HG03025 (cell line): Measurements from ENCODE around the gene SHISA9.

Source experiments
- ATAC-seq: cut with Tn5 transposase; IDR thresholded peaks from one replicate; pipeline ENCODE4 v1.9.1; 2021; ENCODE audit warnings: mild to moderate bottlenecking, moderate library complexity; ENCODE audit not compliant: unreplicated experiment, low FRiP score

The SHISA9 gene

DNA sequence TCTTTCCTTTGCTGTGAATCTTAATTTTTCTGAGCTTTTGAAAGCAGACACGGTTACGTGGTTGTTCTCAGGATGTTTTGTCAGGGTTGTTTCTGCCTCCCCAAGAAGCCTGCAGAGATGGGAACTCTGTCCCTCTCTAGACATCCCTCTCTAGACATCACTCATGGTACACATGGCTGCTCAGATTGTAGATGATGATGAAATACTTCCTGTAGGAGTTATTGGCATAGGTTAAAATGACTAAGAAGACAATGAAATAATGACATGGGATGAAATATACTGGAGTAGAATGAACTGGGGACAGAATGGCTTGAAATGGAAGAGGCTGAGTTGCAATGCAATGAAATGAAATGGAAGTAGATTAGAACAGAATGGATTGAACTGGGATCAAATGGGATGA, 253.4 kb downstream of the SHISA9 start:
- ATAC-seq, result no peak

DNA sequence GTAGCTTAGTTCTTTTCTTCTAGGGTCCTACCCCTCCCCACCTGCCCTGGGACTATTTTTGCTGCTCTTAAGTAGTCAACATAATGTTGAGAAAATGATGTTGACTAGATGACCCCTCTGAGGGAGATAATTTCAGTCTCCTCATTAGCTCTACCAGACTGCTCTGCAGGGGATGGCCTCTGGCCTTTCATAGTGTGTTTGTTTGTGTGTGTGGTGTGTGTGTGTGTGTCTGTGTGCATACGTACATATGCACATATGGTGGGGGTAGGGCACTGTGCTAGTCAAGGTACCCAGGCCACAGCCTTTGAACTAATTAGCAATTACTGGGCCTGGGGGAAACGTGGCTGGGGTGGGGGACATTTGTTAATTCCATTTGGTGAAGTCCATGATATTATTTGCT, 254.0 kb downstream of the SHISA9 start:
- no peak for ATAC-seq

DNA sequence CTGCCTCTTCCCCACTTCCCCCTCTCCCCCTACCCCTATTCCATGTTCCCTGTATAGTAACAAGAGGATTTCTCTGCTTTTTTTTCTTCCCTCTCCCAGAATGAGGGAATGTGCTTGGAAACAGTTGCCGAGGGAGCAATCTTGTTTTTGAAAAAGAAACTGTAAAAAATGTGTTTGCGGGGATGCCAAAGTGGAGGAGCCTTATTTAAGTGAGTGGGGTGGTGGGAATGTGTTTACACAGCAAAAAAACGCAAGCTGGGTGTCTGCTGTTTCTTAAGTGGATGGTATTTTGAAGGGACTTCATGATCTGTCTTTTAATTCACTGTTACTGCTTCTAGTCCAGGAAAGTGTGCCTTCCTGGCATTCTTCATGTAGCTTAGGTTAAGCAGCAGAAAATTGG, 254.4 kb downstream of the SHISA9 start:
- ATAC-seq, result no peak

DNA sequence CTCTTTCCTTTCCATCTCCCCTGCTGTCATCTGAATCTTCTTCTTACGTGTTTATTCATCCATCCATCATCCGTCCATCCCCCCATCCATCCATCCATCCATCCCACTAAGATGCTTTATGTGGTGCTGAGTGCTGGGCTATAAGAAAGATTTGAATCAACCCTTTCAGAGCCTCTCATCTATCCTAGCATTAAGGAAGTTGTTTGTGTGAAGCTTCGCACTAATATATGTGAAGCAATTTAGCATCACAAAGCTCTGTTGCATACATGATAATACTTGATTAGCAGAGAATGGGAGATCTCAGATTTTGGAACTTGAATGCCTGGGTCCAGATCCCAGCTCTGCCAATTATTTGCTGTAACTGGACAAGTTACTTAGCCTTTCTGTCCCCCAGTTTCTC, 255.7 kb downstream of the SHISA9 start:
- no peak for ATAC-seq

DNA sequence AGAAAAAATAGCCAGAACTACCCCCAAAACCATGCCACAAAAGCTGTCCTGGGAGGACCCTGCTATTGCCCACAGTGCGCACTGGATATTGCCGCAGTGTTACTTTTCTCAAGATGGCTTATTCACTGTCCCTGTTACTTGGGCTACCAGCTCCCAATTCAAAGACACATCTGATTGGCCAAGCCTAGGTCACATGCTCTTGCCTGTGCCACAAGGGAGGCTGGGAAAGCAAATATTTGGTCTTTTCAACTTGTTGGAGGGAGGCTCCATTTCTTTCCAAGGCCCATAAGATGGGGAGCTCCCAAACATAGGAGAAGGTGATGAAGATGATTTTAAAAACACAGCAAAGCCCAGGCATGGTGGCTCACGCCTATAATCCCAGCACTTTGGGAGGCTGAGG, 257.0 kb downstream of the SHISA9 start:
- ATAC-seq, result no peak

DNA sequence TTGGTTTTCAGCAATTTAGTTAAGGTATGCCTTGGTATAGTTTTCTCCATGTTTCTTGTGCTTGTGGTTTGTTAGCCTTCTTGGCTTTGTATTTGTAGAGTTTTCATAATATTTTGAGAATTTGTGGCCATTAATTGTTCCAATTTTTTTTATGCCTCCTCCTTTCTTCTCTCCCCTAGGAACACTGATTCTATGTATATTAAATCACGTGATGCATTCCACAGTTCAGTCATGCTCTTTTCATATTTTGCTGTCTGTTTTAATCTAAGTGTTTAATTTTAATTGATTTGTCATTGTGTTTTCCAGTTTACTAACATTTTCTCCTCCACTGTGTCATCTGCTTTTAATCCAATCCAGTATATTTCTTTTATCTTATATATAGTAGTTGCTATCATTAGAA, 263.6 kb downstream of the SHISA9 start:
- ATAC-seq, result no peak

DNA sequence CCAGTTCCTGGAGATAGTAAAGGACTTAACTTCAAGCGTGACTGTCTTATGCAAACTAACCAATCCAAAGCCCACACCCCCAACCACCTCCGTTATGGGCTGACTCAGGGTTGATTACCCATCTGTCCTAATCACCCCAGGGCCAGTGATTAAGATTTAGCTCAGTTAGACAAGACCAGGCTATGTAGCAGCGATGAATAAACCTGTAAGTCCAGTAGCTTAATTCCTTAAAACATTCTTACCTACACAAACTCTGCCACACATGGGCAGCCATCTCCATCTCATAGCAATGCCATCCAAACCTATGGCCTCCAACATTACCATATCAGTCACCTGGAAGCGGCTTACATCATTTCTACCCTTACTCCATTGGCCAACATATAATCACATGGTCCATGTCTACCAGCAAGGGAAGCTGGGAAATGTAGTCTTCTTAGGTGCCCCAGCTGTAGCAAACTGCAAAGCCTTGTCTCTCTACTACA, 266.7 kb downstream of the SHISA9 start:
- ATAC-seq, result no peak

DNA sequence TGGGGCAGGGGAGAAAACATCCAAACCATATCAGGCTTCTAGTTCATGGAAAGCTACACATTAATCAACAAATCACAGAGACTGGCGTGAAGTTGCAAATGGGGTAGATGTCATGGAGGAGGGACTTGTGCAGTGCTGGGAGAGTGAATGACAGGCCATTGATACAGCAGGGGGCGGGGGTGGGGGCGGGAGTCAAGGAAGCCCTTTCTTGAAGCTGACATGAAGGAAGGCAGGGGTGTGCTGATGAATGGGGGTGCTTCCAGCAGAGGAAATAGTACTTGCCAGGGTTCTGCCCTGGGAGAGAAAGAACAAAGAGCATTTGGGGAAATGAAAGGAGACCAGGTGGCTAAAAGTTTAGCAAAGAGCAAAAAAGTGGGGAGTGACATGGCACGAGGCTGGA, 269.9 kb downstream of the SHISA9 start:
- ATAC-seq, result no peak

DNA sequence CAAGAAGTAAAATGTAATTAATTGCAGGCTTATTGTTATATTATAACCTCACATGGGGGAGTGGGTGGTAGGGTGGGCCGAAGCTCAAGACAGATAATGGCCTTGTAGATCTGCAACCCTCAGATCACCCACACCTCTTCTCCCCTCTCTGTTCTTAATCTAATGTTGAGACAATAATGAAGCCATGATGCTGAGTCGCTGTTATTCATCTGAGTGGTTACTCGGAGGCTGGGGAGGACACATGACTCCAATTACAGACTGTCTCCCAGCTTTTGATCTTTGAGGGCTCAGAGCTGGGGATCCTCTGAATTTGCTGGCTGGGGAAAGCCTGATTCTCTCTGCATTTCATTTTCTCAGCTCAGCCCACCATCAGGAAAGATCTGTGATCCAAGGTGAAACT, 275.3 kb downstream of the SHISA9 start:
- ATAC-seq, result no peak

DNA sequence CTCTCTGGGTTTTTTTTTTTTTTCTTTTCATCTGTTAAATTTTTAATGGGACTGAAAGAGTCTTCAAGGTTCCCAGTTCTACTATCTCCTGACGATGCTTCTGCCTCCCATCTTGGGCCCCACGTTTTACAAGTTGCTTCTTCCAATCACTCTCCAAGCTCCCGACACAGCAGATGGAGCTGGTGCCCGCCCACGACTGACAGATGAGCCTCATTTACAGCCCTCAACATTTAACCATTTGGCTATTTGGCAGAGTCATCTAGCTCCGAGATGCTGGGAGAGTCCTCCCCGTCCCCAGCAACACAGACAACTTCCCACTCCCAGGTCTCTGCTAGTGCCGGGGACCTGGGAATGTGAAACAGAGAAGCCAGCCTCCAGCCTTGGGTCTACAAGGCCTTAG, 276.9 kb downstream of the SHISA9 start:
- ATAC-seq, result no peak

DNA sequence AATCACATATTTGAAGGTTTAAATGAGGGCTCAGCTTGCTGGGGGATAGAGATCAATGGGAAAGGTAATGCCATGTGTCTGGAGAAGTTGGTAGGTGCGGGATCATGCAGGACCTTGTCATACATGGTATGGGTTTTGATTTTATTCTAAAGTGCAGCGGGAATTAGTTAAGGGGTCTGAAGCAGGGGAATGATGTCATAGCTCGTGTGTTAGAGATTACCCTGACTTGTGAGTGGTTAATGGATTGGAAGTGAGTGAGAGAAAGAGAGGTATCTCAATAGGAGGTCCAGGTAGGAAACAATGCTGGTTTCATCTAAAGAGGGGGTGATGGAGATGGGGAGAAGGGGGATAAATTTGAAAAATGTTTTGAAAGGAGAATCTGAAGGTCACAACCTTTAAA, 280.0 kb downstream of the SHISA9 start:
- no peak for ATAC-seq

DNA sequence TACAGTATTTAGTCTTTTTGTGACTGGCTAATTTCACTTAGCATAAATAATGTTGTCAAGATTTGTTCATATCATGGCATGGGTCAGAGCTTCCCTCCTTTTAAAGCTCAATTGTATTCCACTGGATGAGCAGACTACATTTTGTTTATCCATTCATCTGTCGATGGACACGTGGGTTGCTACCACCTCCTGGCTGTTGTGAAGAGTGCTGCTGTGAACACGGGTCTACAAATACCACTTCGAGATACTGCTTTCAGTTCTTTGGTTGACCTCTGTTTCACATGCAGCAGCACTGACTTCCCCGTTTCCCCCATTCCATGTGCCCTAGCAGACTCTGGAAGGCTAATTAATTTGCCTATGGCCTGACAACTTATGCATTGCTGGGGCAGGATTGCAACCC, 285.4 kb downstream of the SHISA9 start:
- no peak for ATAC-seq

DNA sequence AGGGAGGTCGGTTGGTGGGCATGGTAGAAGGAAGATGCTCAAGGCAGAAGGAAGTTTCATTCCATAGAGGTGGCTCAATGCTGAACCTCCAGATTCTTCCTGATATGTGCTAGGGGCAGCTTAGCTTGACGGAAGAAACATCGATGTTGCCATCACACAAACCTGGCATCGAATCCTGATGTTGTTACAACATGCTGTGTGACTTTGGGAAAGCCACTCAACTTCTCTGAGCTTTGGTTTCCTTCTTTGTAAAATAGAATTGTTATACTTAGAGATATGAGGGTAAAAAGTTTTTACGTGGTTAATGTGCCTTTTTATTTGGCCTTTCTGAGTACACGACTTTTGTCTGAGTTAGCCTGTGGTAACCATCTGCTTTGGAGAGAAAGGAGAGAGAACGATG, 287.9 kb downstream of the SHISA9 start:
- no peak for ATAC-seq

DNA sequence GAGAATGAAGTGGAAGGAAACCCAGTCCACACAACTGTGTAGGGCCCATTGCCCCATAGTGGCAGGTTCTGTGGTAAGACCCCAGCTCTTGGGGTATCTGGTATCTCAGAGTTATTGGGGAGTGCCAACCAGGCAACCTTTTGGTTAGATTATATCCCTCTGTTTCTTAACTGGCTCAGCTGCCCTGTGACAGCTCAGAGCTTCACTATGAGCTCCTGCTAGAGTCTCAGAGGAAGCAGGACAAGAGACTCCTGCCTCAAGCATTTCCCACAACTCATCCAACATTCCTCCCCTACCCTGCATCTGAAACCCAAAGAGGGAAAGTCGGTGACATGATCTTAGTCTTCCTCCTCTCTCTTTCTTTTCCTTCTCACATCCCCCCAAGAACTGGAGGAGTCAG, 292.3 kb downstream of the SHISA9 start:
- no peak for ATAC-seq

DNA sequence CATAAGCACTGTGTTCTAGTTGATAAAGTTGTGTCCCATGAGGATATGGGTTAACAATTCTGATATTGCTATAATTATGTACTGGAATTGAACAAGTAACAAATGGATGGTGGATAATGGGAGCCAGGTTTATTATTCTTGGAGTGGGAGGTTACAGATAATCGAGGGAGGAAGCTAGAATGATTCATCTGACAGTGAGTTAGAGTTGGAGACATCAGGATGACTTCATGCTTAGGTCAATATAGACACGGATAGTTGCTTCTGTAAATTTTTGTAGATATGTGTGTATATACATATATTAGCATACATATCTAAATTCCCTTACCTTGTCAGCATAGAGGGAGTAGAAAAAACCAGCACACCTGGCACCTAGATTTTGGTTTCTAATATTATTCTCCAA, 293.4 kb downstream of the SHISA9 start:
- no peak for ATAC-seq

DNA sequence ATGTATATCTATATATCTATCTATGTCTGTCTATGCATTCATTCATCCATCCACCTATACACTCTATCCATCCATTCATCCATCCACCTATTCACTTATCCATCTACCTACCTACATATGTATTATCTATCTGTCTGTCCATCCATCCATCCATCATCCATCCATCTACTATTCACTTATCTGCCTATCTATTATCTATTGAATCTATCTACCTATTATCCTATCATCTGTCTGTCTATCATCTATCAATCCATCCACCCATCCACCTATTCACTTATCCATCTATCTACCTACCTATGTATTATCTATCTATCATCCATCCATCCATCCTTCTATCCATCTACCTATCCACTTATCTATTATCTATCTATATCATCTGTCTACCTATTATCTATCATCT, 302.3 kb downstream of the SHISA9 start:
- ATAC-seq, result no peak

DNA sequence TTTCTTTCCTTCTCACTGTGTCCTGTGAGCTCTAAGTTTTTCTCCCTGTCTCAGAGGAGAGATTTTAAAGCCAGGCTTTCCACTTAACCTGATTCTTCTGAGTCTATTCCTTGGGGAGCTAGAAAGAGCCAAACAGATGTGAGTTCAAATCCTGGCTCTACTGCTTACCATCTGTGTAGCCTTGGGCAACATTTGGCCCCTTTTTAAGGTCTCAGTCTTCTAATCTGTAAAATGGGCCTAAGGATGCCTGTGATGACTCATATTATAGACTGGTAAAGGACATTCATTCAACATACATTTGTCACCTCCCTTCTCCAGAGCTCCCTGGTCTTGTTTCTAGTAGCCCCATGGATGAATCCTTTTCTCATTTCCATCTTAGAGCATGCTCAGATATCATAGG, 304.0 kb downstream of the SHISA9 start:
- ATAC-seq, result no peak

DNA sequence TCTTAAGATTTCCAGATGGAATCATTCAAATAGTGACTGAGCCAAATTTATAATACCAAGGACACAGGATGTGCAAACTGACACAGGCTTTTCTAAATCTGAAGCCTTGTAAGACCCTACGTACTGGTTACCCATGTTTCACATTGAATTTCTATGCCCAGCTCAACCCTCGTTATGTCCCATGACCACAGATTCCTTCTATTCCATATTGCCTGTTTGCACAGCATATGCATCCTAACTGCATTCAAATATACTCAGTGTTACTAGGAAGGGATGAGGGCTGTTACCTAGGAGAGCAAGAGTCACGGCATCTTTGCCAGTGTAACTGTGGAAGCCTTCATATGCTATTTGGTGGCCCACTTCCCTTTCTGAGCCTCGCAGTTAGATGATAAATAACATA, 305.2 kb downstream of the SHISA9 start:
- ATAC-seq, result no peak

DNA sequence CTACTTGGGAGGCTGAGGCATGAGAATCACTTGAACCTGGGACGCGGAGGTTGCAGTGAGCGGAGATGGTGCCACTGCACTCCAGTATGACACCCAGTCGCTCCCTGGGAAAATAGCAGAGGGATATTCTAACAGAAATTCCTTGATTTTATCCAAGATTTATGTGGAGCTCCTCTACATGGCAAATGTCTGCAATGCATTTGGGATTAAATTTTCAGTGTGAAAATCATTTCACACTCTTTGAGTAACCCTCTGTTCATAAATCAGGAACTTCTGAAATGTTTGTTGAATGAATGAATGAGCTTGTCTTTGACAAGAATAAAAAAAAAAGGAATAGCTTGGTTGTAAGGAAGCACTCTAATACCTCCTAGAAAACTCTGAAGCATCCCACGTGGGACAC, 305.8 kb downstream of the SHISA9 start:
- no peak for ATAC-seq

DNA sequence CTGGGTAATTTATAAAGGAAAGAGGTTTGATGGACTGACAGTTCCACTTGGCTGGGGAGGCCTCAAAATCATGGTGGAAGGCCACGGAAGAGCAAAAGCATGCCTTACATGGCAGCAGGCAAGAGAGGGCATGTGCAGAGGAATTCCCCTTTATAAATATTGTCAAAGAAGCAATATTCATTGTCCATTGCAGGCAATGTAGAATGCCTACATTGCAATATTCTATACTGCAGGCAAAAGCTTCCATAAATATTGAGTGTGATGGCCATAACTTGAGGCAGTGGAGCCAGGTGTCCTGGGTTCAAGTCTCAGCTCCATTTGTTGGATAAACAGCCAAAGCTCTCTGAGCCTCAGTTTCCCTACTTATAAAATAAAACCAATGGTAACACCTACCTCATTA, 322.3 kb downstream of the SHISA9 start:
- ATAC-seq, result no peak

DNA sequence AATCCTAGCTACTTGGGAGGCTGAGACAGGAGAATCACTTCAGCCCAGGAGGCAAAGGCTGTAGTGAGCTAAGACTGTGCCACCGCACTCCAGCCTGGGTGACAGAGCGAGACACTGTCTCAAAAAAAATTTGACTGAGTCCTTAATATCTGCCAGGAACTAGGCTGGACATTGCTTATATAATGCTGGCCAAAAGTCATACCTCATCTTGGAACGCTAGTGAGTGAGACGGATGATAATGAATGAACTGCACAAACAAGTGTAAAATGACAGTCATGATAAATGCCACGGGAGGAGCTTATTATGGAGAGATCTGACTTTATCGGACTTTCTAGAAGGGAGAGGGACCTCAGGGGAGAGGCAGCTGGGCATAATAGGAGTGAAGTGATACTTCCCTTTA, 327.6 kb downstream of the SHISA9 start:
- no peak for ATAC-seq

DNA sequence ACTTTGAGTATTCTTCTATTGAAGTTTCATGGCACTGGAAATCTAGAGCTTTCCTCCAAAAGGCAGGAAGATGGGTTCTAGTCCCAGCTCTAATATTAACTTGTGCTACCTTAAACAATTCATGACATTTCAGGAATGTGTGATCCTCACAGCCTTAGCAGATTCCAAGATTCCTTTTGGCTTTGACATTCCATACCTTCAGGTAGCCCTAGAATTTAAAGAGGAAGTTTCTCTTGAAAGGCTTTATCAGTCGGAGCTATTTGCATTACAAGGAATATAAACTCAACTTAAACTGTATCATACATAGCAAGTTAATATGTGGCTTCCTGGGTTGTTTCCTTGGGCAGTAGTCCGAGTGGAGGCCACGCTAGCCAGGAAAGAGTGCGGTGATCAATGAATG, 330.0 kb downstream of the SHISA9 start:
- ATAC-seq, result no peak

DNA sequence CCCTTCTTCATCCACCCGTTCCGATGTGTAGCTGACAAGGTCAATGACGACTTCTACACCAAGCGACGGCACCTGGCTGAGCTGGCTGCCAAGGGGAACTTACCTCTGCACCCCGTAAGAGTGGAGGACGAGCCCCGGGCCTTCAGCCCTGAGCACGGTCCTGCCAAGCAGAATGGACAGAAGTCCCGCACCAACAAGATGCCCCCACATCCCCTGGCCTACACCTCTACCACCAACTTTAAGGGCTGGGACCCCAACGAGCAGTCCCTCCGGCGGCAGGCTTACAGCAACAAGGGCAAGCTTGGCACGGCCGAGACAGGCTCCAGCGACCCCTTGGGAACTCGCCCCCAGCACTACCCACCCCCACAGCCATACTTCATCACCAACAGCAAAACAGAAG, 333.6 kb downstream of the SHISA9 start:
- no peak for ATAC-seq

DNA sequence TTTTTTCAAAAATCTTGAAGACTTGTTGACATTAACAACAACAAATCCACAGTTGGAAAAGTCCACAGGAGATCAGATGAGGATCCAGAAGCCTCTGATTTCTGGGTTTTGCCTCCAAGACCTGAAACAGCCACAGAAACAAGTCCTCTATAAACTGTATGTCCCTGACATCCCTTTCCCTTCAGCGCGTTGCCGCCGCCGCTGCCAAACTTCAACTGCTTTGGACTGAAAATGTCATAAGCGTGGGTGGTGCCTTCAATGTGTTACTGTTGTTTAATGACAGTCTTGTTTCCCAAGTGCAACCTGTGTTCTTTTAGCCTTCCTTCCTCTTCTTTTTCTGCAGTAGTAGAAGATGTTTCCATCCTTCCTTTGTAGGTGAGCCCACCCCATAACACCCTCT, 334.9 kb downstream of the SHISA9 start:
- no peak for ATAC-seq
